Tibial artery (tissue), 4 donors: Measurements from ENCODE around the gene ARPC4.

ENCODE experiments used
- DNase-seq, 2 donors: peaks; one replicate each; pipeline ENCODE4 v3.0.0-alpha.2; 2019
- H3K27ac ChIP-seq, 2 donors: fragments of 200-600 bp; sonication (generic) in 1 of 2; 1 replicate in 1 of 2; 2 replicates in 1 of 2; pipeline ENCODE4 v1.5.1; 2018 to 2019; ENCODE audit warnings: mild to moderate bottlenecking in 1 of 2
- H3K27me3 ChIP-seq, 2 donors: fragments of 200-600 bp; sonication (generic) in 1 of 2; one replicate each; pipeline versions ENCODE4 v1.5.1 to v1.6.0; 2016 to 2019
- H3K36me3 ChIP-seq, 3 donors: fragments of 200-600 bp; sonication (generic) in 2 of 3; one replicate each; pipeline ENCODE4 v1.5.1; 2016 to 2019; ENCODE audit warnings: mild to moderate bottlenecking in 2 of 3
- H3K4me1 ChIP-seq, 4 donors: fragments of 200-600 bp; sonication (generic) in 2 of 4; 1 replicate in 3 of 4; 2 replicates in 1 of 4; pipeline ENCODE4 v1.5.1; 2016 to 2019
- H3K4me3 ChIP-seq, 2 donors: fragments of 200-600 bp; sonication (generic) in 1 of 2; 1 replicate in 1 of 2; 2 replicates in 1 of 2; pipeline ENCODE4 v1.5.1; 2018 to 2019; ENCODE audit warnings: mild to moderate bottlenecking in 2 of 2
- H3K9me3 ChIP-seq, 3 donors: fragments of 200-600 bp; sonication (generic) in 1 of 3; one replicate each; pipeline ENCODE4 v1.5.1; 2016 to 2019
- intact Hi-C: fragments of 100-400 bp; cut with DNase I; formaldehyde crosslinking; loops from one replicate; pipeline ENCODE4 v1.15.0; 2023; ENCODE audit warnings: low total_unique reads
- TF ChIP-seq, protein P1 (sequence below), 2 experiments: fragments of 200-600 bp in 1 of 2; fragments of 450-650 bp in 1 of 2; IDR thresholded peaks; one replicate each; pipeline ENCODE4 v1.5.1; 2017 to 2019; ENCODE audit warnings: antibody characterized with exemption in 2 of 2, mild to moderate bottlenecking in 1 of 2, moderate library complexity in 1 of 2

The ARPC4 gene

DNA sequence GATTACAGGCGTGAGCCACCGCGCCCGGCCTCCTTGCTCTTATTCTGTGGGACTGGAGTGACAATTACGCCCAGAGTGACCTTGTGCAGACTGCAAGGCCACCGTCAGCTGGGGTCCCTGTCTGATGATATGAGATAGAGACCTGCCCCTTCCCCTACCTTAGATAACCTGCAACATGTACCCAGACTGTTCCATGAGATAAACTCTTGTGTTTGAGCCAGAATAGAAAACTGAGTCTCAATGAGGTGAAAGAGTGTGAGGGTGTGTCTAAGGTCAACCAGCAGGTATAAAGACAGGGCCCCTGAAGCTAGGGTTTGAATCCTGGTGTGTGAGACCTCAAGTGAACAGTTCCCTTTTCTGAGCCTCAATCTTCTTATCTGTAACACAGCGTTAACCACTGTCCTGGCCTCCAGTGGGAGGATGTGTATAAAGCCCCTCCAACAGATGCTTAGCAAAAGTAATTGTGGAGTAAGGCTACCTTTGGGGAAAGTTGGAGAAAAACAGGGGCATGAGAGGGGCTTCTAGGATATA lies 6.6 kb upstream of the ARPC4 start:
- peaks cover 61 to 96% (median 70%) of the 10 kb centered on the region in 3 donors for H3K36me3 ChIP-seq
- peaks cover 0 to 9% (median 7%) of the 10 kb centered on the region in 4 donors for H3K4me1 ChIP-seq
- intact Hi-C loops: no loop called here
- TF ChIP-seq, protein P1, sequence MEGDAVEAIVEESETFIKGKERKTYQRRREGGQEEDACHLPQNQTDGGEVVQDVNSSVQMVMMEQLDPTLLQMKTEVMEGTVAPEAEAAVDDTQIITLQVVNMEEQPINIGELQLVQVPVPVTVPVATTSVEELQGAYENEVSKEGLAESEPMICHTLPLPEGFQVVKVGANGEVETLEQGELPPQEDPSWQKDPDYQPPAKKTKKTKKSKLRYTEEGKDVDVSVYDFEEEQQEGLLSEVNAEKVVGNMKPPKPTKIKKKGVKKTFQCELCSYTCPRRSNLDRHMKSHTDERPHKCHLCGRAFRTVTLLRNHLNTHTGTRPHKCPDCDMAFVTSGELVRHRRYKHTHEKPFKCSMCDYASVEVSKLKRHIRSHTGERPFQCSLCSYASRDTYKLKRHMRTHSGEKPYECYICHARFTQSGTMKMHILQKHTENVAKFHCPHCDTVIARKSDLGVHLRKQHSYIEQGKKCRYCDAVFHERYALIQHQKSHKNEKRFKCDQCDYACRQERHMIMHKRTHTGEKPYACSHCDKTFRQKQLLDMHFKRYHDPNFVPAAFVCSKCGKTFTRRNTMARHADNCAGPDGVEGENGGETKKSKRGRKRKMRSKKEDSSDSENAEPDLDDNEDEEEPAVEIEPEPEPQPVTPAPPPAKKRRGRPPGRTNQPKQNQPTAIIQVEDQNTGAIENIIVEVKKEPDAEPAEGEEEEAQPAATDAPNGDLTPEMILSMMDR (IDR thresholded peaks at IDR 0.05): no peak
- H3K27ac ChIP-seq: no peak overlapping the region
- no peaks in the 10 kb centered on the region for H3K9me3 ChIP-seq
- H3K4me3 ChIP-seq: no peak overlapping the region
- H3K27me3 ChIP-seq: no peaks in the 10 kb centered on the region
- DNase-seq: no peak

DNA sequence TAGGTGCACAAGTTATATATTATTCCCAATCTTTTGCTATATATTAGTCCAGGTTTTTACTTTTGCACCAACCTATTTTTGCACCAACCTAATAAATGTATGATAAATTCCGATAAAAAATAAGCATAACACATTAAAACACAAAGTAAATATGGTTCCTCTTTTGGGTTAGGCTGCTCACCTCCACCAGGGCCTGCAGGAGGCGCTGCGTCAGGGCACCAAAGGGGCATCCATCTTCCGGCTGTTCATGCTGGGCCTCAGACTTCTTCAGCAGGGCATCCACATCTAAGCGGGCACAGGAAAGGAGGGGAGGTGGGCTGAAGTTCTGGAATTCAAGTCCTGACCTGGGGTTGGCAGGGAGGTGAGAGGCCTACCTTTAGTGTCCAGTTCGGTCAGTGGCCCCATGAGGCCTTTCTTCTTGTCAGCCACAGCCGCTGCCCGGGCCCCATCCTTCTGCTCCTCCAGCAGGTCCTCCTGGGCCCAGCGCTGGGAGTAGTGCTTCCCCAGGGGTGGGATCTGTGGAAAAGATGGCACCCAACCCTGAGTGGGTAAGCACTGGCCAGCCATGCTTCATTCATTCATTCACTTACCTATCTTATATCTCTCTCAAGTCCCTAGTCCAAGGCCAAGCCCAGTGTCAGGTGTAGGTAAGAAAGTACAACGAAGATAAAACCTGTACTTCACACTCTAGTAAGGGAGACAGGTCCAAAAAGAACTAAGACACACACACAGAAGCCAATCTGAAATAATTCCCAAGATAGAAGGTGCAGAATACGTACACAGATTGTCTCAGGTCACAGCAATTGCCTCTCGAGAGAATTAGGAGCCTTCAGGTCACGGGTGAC lies 5.8 kb upstream of the ARPC4 start:
- Histone ChIP-seq H3K9me3 (no peaks in the 10 kb centered on the region), H3K4me3 (no peak overlapping the region), H3K36me3 (peaks cover 55 to 89% (median 66%) of the 10 kb centered on the region in 3 donors), H3K27ac (no peak overlapping the region), H3K27me3 (no peaks in the 10 kb centered on the region), H3K4me1 (peaks cover 0 to 16% (median 14%) of the 10 kb centered on the region in 4 donors)
- intact Hi-C loops: no loop called here
- DNase-seq: no peak
- TF ChIP-seq, protein P1 (IDR thresholded peaks at IDR 0.05): no peak

DNA sequence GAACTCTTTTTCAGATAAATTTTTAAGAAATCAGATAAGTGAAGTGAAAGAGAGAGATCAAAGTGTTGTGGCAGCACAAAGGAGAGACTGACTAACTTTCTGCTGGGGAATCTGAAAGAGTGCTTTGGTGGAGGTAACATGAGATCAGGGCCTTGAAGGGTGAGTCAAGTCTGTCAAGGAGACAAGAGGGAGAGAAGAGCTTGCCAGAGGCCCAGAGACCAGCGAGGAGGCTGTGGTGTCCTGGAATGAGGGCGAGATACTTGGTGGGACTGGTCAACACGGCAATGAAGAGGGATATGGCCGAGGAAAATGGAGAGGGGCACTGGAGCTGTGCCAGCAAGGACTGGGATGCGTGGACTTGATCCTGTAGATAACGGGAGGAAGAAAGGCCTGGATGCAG lies 5.2 kb upstream of the ARPC4 start:
- no peak overlapping the region for H3K27ac ChIP-seq

DNA sequence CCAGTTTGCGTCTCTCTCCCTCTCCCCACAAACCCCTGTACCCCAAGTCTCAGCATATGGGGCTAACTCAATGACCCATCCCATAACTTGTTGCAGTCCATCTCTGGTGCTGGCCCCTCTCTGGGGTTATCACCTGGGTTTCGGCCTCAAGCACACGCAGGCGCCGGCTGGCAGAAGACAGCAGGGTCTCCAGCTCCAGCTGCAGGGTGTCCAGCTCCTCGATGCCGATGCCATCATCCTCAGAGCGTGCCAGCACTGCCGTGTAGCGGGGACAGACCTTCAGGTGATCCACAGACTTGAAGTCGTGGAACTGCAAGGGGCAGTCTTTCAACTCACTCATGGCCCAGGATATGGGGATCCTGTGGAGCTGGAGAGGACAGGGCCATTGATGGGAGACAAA lies 1.8 kb upstream of the ARPC4 start:
- intact Hi-C loops: no loop called here
- peak overlapping the region in 1 of 2 donors; percentile 68 for H3K4me3 ChIP-seq

More for the DNA sequence above, 5.2 kb upstream of the ARPC4 start:
- H3K36me3 ChIP-seq: peaks cover 48 to 82% (median 60%) of the 10 kb centered on the region in 3 donors
- H3K4me1 ChIP-seq: peaks cover 0 to 16% (median 14%) of the 10 kb centered on the region in 4 donors
- no peaks in the 10 kb centered on the region for H3K9me3 ChIP-seq
- TF ChIP-seq, protein P1 (IDR thresholded peaks at IDR 0.05): no peak
- intact Hi-C loops: no loop called here
- no peaks in the 10 kb centered on the region for H3K27me3 ChIP-seq
- no peak for DNase-seq
- no peak overlapping the region for H3K4me3 ChIP-seq

DNA sequence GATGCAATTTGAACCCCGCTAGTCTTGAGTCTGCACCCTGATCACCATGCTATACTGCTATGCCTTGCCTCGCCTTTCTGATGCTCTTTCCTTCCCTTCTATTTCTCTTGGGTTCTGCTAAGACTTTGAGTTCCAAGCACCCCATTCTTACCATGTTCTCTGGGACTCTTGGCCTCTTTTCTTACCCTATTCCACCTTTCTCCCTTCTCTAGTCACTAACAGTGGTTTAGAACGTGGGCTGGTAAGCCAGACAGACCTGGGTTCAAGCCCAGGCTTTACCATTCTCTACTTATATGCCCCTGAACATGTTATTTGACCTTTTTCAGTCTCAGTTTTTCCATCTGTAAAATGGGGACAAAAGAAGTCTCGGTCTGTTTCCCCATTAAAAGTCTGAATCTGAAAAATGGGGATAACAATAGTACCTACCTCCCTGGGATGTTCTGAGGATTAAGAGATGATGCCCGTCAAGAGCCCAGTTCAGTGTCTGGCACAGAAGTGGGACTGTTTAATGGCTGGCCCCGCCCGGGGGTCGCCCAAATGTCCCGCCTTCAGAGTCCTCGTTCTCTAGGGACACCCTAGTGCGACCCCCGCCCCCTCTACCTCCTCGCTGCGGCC lies 985 bp upstream of the ARPC4 start:
- intact Hi-C loops: loop anchor here (2.0 kb wide), 1 partner anchor 21 kb away; no protein-coding TSS in a partner anchor
- DNase-seq: no peak
- TF ChIP-seq, protein P1 (IDR thresholded peaks at IDR 0.05): no peak
- peak overlapping the region; percentile 68 to 95 for H3K4me3 ChIP-seq
- H3K36me3 ChIP-seq: peaks cover 20 to 53% (median 26%) of the 10 kb centered on the region in 3 donors
- H3K4me1 ChIP-seq: peaks cover 0 to 44% (median 37%) of the 10 kb centered on the region in 4 donors
- no peaks in the 10 kb centered on the region for H3K27me3 ChIP-seq
- H3K9me3 ChIP-seq: no peaks in the 10 kb centered on the region
- peak overlapping the region; percentile 94 to 97 for H3K27ac ChIP-seq

More for the DNA sequence above, 1.8 kb upstream of the ARPC4 start:
- H3K36me3 ChIP-seq: peaks cover 20 to 58% (median 30%) of the 10 kb centered on the region in 3 donors
- no peak for DNase-seq
- H3K27ac ChIP-seq: peak overlapping the region; percentile 94 to 97
- no peaks in the 10 kb centered on the region for H3K9me3 ChIP-seq
- peaks cover 0 to 43% (median 37%) of the 10 kb centered on the region in 4 donors for H3K4me1 ChIP-seq
- no peaks in the 10 kb centered on the region for H3K27me3 ChIP-seq
- TF ChIP-seq, protein P1 (IDR thresholded peaks at IDR 0.05): no peak
